Heart right ventricle (tissue), 16 donors: ENCODE data around the gene ITPR2. TPM values are rescaled to one million over a fixed set of nuclear protein-coding genes. Genes with fewer than 3 reads are reported as not detected.

Experiments
- ATAC-seq, 8 donors: fragments of 200-7000 bp; cut with Tn5 transposase; one replicate each; pipeline ENCODE4 v1.9.1; 2020; ENCODE audit warnings: mild to moderate bottlenecking in 8 of 8, moderate library complexity in 8 of 8, moderate number of reproducible peaks in 1 of 8
- DNase-seq, 2 donors: peaks; one replicate each; pipeline ENCODE4 v3.0.0-alpha.2; 2020
- H3K27ac ChIP-seq, 10 donors: fragments of 200-600 bp; sonication (generic) in 2 of 10; one replicate each; pipeline versions ENCODE4 v1.5.0 to v1.8.0; 2020 to 2022; ENCODE audit warnings: mild to moderate bottlenecking in 3 of 10
- H3K27me3 ChIP-seq, 7 donors: fragments of 200-600 bp; one replicate each; pipeline ENCODE4 v1.8.0; 2021 to 2022; ENCODE audit warnings: mild to moderate bottlenecking in 2 of 7
- H3K36me3 ChIP-seq, 9 donors: fragments of 200-600 bp; sonication (generic) in 1 of 9; one replicate each; pipeline versions ENCODE4 v1.5.0 to v1.8.0; 2020 to 2022; ENCODE audit warnings: mild to moderate bottlenecking in 2 of 9
- H3K4me1 ChIP-seq, 9 donors: fragments of 200-600 bp; sonication (generic) in 1 of 9; one replicate each; pipeline versions ENCODE4 v1.5.0 to v1.8.0; 2020 to 2022; ENCODE audit warnings: mild to moderate bottlenecking in 4 of 9
- H3K4me3 ChIP-seq, 10 donors: fragments of 200-600 bp; sonication (generic) in 2 of 10; one replicate each; pipeline versions ENCODE4 v1.5.0 to v1.8.0; 2020 to 2022; ENCODE audit warnings: mild to moderate bottlenecking in 7 of 10, moderate library complexity in 2 of 10
- H3K9me3 ChIP-seq, 11 donors: fragments of 200-600 bp in 10 of 11; sonication (generic) in 2 of 11; one replicate each; pipeline versions ENCODE4 v1.5.0 to v1.8.0; 2013 to 2022; ENCODE audit warnings: mild to moderate bottlenecking in 2 of 11, control low read depth in 1 of 11, moderate library complexity in 1 of 11
- WGBS, 2 donors: extraction: QIAGEN DNeasy Blood & Tissue Kit; methylation state at CpG; one replicate each; pipeline ENCODE4 v1.1.7; 2013; ENCODE audit warnings: inconsistent platforms in 1 of 2; 5-methylcytosine and 5-hydroxymethylcytosine counted together
- intact Hi-C, 10 donors: fragments of 100-400 bp; cut with DNase I; formaldehyde crosslinking; loops; one replicate each; pipeline versions ENCODE4 v1.11.1 to v1.14.2; 2022
- polyA plus RNA-seq, 2 donors: library from polyadenylated mRNA; stranded (reverse); fragments of 200-250 nt; gene quantifications; one replicate each; pipeline ENCODE4 v1.2.3, GENCODE V29; 2013
- total RNA-seq, 10 donors: library from RNA; stranded (reverse); fragmentation: NEBNext Ultra II Directional in 3 of 10; extraction: Animal tissue kit (Norgen Biotek cat#: 25700) in 3 of 10; gene quantifications; one replicate each; pipeline versions ENCODE4 v1.2.1 to v1.2.4, GENCODE V29; 2021 to 2023
- TF ChIP-seq, protein P1 (sequence below), 9 donors: fragments of 200-600 bp; sonication (generic) in 2 of 9; IDR thresholded peaks; one replicate each; pipeline versions ENCODE4 v1.5.0 to v1.8.0; 2021 to 2022; ENCODE audit warnings: antibody characterized with exemption in 9 of 9, mild to moderate bottlenecking in 5 of 9, moderate library complexity in 1 of 9
- donor health status: Arrhythmogenic right ventricular cardiomyopathy.
- donor health status: ischemic (EF 13 %, LVEDD 7.1; RV severe dilation, severe dysfunction).
- donor health status: healthy with polysubstance abuse.
- donor health status: DM: no; HTN: yes; CAD: no.
- donor health status: DM: no; HTN: no; CAD: no.
- donor health status: ischemic (EF 25% LVEDD 6.9; RV normal size, moderate dysfunction).
- donor health status: ischemic (EF 25% LVEDD 5.7; RV mildly dilated, moderate dysfunction).
- donor health status: healthy.
- donor health status: DM: yes; HTN: yes; CAD: no.
- donor health status: Ischemic cardiomyopathy.
- donor health status: ischemic (EF 35%, LVEDD 5.7; RV mildly dilated, moderate dysfunction).
- donor health status: nonischemic (EF 11% LVEDD 7.7; RV severe dilation, severe dysfunction).
- donor health status: DM: yes; HTN: yes; CAD: no.
- donor health status: PGD.
- donor health status: ischemic (EF 29% LVEDD 5.4; RV normal size, mild dysfunction).
- donor health status: nonischemic (EF 23%, LVEDD 6.1; RV moderate dilation, normal function).

The ITPR2 gene
- total and polyA plus RNA-seq, 12 donors: 2.0 to 18.9 (median 14.3) TPM

DNA sequence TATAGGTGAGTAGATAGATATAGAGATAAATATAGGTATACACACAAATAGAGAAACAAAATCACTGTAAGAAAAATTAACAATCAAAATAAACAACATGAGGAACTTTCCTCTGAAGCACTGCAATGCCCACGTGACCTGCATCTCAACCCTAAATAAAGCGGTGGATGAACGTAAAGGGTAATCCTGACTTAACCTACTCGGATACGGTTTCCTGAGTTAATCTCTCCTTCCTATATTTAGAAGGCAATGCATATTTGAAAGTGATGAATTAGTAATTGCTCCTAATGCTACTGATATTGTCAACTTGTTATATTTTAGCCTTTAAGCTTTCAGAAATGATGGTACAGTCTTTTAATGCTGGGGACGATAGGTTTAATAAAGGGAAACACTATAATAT is 221.4 kb downstream of the ITPR2 start:
- Histone ChIP-seq H3K4me1 (peaks cover 0 to 4% (median 0%) of the 10 kb centered on the region in 9 donors), H3K9me3 (no peaks in the 10 kb centered on the region), H3K4me3 (no peak overlapping the region), H3K27me3 (no peaks in the 10 kb centered on the region), H3K27ac (no peak overlapping the region), H3K36me3 (peaks cover 0 to 20% (median 0%) of the 10 kb centered on the region in 9 donors)
- TF ChIP-seq, protein P1, sequence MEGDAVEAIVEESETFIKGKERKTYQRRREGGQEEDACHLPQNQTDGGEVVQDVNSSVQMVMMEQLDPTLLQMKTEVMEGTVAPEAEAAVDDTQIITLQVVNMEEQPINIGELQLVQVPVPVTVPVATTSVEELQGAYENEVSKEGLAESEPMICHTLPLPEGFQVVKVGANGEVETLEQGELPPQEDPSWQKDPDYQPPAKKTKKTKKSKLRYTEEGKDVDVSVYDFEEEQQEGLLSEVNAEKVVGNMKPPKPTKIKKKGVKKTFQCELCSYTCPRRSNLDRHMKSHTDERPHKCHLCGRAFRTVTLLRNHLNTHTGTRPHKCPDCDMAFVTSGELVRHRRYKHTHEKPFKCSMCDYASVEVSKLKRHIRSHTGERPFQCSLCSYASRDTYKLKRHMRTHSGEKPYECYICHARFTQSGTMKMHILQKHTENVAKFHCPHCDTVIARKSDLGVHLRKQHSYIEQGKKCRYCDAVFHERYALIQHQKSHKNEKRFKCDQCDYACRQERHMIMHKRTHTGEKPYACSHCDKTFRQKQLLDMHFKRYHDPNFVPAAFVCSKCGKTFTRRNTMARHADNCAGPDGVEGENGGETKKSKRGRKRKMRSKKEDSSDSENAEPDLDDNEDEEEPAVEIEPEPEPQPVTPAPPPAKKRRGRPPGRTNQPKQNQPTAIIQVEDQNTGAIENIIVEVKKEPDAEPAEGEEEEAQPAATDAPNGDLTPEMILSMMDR (IDR thresholded peaks at IDR 0.05): no peak
- intact Hi-C loops: loop anchor here in 7 of 10 donors (5.0 to 10.0 kb wide), 6 partner anchors 167 to 514 kb away; no protein-coding TSS in a partner anchor
- no peak for ATAC-seq
- no peak for DNase-seq
- WGBS, 2 donors: 90 to 91% methylated on average over 6 of the region's 6 CpGs

- 97 to 98% methylated on average over 8 of the region's 8 CpGs for whole genome bisulfite sequencing, 2 donors
- Histone ChIP-seq H3K27ac (no peak overlapping the region), H3K4me1 (peaks cover 0 to 4% (median 0%) of the 10 kb centered on the region in 9 donors), H3K4me3 (no peak overlapping the region), H3K36me3 (peaks cover 0 to 20% (median 0%) of the 10 kb centered on the region in 9 donors), H3K9me3 (no peaks in the 10 kb centered on the region), H3K27me3 (no peaks in the 10 kb centered on the region)
- no peak for ATAC-seq
- TF ChIP-seq, protein P1 (IDR thresholded peaks at IDR 0.05): no peak
- intact Hi-C loops: loop anchor here in 7 of 10 donors (5.0 to 10.0 kb wide), 6 partner anchors 166 to 513 kb away; no protein-coding TSS in a partner anchor
- no peak for DNase-seq
Observed at GRCh38 chr12:26610774-26611173, 222.2 kb downstream of the ITPR2 start.

DNA sequence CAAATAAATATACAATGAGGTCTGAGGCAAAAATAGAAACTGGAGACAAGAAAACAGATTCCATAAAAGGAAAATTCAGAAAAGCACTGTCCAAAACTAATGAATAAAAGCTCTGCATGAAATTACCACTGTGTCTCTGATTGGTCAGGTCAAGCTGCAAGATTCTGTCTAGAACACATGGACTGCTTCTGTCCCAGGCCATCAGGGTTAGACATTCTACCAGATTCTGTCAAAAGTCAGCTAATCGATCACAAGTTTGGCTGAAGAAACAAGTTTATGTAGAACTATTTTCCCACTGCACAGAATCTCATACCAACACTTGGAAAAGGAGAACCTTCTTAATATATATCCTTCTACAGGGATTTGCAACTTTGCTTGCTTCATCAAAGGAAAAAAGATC is 223.0 kb downstream of the ITPR2 start:
- Histone ChIP-seq H3K36me3 (peaks cover 0 to 20% (median 0%) of the 10 kb centered on the region in 9 donors), H3K4me3 (no peak overlapping the region), H3K4me1 (peaks cover 0 to 4% (median 0%) of the 10 kb centered on the region in 9 donors), H3K27me3 (no peaks in the 10 kb centered on the region), H3K9me3 (no peaks in the 10 kb centered on the region), H3K27ac (no peak overlapping the region)
- TF ChIP-seq, protein P1 (IDR thresholded peaks at IDR 0.05): no peak
- ATAC-seq: no peak
- intact Hi-C loops: loop anchor here in 7 of 10 donors (5.0 to 10.0 kb wide), 6 partner anchors 165 to 513 kb away; no protein-coding TSS in a partner anchor
- no peak for DNase-seq
- 87 to 89% methylated on average over 1 of the region's 1 CpG for WGBS, 2 donors

DNA sequence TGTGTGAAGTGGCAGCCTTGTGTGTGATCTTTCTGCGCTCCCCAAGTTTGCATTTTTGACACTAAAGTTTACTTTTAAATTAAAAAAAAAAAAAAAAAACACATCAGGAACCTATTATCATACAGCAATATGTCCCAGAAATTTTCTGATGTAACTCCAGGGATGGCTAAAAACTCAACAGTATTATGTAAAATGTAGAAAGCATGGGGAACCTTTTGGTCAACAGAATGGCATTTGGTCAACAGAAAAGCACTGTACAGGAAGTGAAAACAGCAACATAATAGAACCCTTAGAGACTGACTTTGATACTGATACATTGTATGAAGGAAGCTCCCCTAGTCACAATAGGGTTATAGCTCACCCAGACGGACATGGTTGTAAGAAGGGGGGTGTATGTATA is 224.3 kb downstream of the ITPR2 start:
- 93% methylated on average over 2 of the region's 2 CpGs for WGBS, 2 donors
- TF ChIP-seq, protein P1 (IDR thresholded peaks at IDR 0.05): no peak
- Histone ChIP-seq H3K4me3 (no peak overlapping the region), H3K9me3 (no peaks in the 10 kb centered on the region), H3K36me3 (peaks cover 0 to 20% (median 0%) of the 10 kb centered on the region in 9 donors), H3K27me3 (no peaks in the 10 kb centered on the region), H3K4me1 (no peaks in the 10 kb centered on the region), H3K27ac (no peak overlapping the region)
- intact Hi-C loops: no loop called here
- DNase-seq: no peak
- no peak for ATAC-seq
